ENCODE measurements around the gene RBMS3. TPM values are rescaled to one million over a fixed set of nuclear protein-coding genes. Genes with fewer than 3 reads are reported as not detected.
A peak's percentile ranks its signal among the peaks of the same experiment; 100 is the strongest.

RBMS3 gene
- total and polyA plus RNA-seq, 2 experiments from 2014 or later = 20.8 TPM

GRCh38 chr3:29716213-29716612 is 435.3 kb downstream of the RBMS3 start:
- Histone ChIP-seq H3K27ac (no peak overlapping the region), H3K4me3 (no peak overlapping the region), H3K36me3 (no peaks in the 10 kb centered on the region), H3K27me3 (no peaks in the 10 kb centered on the region), H3K4me1 (ENCODE audit: low read depth) (no peaks in the 10 kb centered on the region), H3K9me3 (ENCODE audit: low read depth) (no peaks in the 10 kb centered on the region)
- no peak for DNase-seq (ENCODE audit: low read depth in 1 of 2, low spot score in 1 of 2)
- TF ChIP-seq CTCF (IDR thresholded peaks at IDR 0.05; ENCODE audit: low read depth, low read length) = no peak

- H3K4me1 ChIP-seq (ENCODE audit: low read depth) = no peaks in the 10 kb centered on the region
- H3K4me3 ChIP-seq = no peak overlapping the region
- H3K27me3 ChIP-seq = no peaks in the 10 kb centered on the region
- peak in 1 of 2 donors; percentile 58 for DNase-seq (ENCODE audit: low read depth in 1 of 2, low spot score in 1 of 2)
- no peaks in the 10 kb centered on the region for H3K36me3 ChIP-seq
- no peak overlapping the region for H3K27ac ChIP-seq
- no peaks in the 10 kb centered on the region for H3K9me3 ChIP-seq (ENCODE audit: low read depth)
- no peak for TF ChIP-seq CTCF (IDR thresholded peaks at IDR 0.05; ENCODE audit: low read depth, low read length)
These were observed 437.8 kb downstream of the RBMS3 start for GRCh38 chr3:29718661-29719065.

DNA sequence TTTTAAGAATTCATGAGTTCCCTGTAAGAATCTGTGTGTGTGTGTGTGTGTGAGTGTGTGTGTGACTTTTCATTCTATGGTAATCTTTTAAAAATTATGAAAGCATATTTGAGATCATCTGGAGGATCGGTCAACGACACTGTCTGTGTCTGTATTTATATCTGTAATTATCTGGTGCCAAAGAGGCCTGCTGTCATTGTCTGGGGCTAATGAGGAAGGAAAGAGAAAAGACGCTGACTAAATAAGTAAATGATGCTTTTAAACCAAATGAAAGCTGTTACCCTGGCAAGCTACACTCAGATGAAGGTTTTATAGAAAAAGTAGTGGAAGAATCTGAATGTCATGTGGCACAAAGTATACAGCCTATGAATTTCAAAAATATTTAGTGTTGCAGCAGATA is 439.8 kb downstream of the RBMS3 start:
- TF ChIP-seq CTCF (IDR thresholded peaks at IDR 0.05; ENCODE audit: low read depth, low read length) = no peak
- no peak for DNase-seq (ENCODE audit: low read depth in 1 of 2, low spot score in 1 of 2)
- H3K27me3 ChIP-seq = no peaks in the 10 kb centered on the region
- H3K4me3 ChIP-seq = no peak overlapping the region
- no peaks in the 10 kb centered on the region for H3K9me3 ChIP-seq (ENCODE audit: low read depth)
- no peak overlapping the region for H3K27ac ChIP-seq
- no peaks in the 10 kb centered on the region for H3K4me1 ChIP-seq (ENCODE audit: low read depth)
- H3K36me3 ChIP-seq = no peaks in the 10 kb centered on the region

GRCh38 chr3:29721789-29722188 is 440.9 kb downstream of the RBMS3 start:
- no peak overlapping the region for H3K4me3 ChIP-seq
- no peak for TF ChIP-seq CTCF (IDR thresholded peaks at IDR 0.05; ENCODE audit: low read depth, low read length)
- no peaks in the 10 kb centered on the region for H3K4me1 ChIP-seq (ENCODE audit: low read depth)
- no peak overlapping the region for H3K27ac ChIP-seq
- no peaks in the 10 kb centered on the region for H3K36me3 ChIP-seq
- H3K27me3 ChIP-seq = no peaks in the 10 kb centered on the region
- DNase-seq (ENCODE audit: low read depth in 1 of 2, low spot score in 1 of 2) = peak in 1 of 2 donors; percentile 35
- no peaks in the 10 kb centered on the region for H3K9me3 ChIP-seq (ENCODE audit: low read depth)

- no peaks in the 10 kb centered on the region for H3K9me3 ChIP-seq (ENCODE audit: low read depth)
- DNase-seq (ENCODE audit: low read depth in 1 of 2, low spot score in 1 of 2) = peak in 1 of 2 donors; percentile 17
These were observed 450.2 kb downstream of the RBMS3 start for GRCh38 chr3:29731050-29731449.

More at GRCh38 chr3:29731050-29731449, 450.2 kb downstream of the RBMS3 start:
- Histone ChIP-seq H3K36me3 (no peaks in the 10 kb centered on the region), H3K4me3 (no peak overlapping the region), H3K4me1 (ENCODE audit: low read depth) (no peaks in the 10 kb centered on the region), H3K27ac (no peak overlapping the region), H3K27me3 (no peaks in the 10 kb centered on the region)
- TF ChIP-seq CTCF (IDR thresholded peaks at IDR 0.05; ENCODE audit: low read depth, low read length) = no peak
